GM08714 (cell line): ENCODE measurements around the gene CYGB.

ENCODE experiments used
- H3K4me3 ChIP-seq: fragments of 200-500 bp; sonication (Bioruptor generic); 2 replicates; pipeline ENCODE4 v1.5.1; 2014; ENCODE audit warnings: mild to moderate bottlenecking, low read length, inconsistent platforms
- ZNF274 ChIP-seq: IDR thresholded peaks from 2 replicates; pipeline ENCODE4 v1.6.1; 2012; ENCODE audit warnings: mild to moderate bottlenecking, low read depth, low read length

Gene CYGB

DNA sequence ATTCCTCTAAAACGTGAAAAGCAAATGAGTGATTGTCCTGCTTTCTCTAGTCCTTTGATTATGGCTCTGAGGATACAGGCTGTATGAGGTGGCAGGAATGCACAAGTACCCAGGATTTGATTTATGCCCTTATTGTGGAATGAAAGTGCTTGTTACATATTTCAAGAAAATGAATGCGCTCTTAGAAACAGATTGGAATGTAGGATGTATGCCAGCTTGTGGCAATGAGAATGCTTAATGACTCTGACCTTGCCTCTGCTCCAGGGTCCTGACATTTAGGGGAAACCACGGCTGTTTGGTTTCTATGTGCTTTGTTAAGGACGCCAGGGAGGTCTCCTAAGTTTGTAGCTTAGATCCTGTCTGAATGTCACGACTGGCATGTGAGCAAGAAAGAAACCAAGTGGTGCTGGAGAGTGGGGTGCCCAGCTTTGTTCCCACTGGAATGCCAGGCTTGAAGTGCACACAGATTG, 24.3 kb upstream of the CYGB start:
- no peak for TF ChIP-seq ZNF274
- no peak overlapping the region for H3K4me3 ChIP-seq

GRCh38 chr17:76561332-76561731, 23.8 kb upstream of the CYGB start:
- no peak overlapping the region for H3K4me3 ChIP-seq
- no peak for TF ChIP-seq ZNF274

GRCh38 chr17:76560877-76561221, 23.3 kb upstream of the CYGB start:
- H3K4me3 ChIP-seq = no peak overlapping the region
- TF ChIP-seq ZNF274 = no peak

GRCh38 chr17:76560036-76560876, 22.7 kb upstream of the CYGB start:
- H3K4me3 ChIP-seq = peak overlapping the region; percentile 42
- TF ChIP-seq ZNF274 = no peak

GRCh38 chr17:76559460-76559859, 22.0 kb upstream of the CYGB start:
- H3K4me3 ChIP-seq = peak overlapping the region; percentile 97

GRCh38 chr17:76558198-76559095, 20.9 kb upstream of the CYGB start:
- no peak for TF ChIP-seq ZNF274
- H3K4me3 ChIP-seq = peak overlapping the region; percentile 97

- no peak for TF ChIP-seq ZNF274
- peak overlapping the region; percentile 97 for H3K4me3 ChIP-seq
These were observed 20.1 kb upstream of the CYGB start for GRCh38 chr17:76557368-76558197.

GRCh38 chr17:76556765-76557367, 19.4 kb upstream of the CYGB start:
- H3K4me3 ChIP-seq = peak overlapping the region; percentile 97
- no peak for TF ChIP-seq ZNF274

DNA sequence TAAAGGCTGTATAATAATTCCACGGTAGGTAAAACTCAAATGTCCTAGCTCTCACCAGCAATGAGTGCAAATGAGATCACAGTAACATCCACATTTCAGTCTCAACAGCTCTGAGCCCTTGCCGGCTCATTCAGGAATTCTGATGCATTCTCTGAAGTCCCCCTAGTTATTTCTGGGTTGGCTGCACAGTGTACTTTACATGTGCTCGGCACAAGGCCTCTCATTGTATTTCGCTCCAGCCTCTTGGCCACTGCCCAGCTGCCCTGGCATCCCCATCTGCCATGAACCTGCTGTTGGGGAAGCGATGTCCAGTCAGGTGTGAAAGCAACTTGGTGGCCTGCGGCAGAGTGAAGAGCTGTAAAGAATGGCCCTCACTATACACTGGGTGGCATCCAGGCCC, 16.6 kb upstream of the CYGB start:
- no peak overlapping the region for H3K4me3 ChIP-seq
- no peak for TF ChIP-seq ZNF274

- TF ChIP-seq ZNF274 = no peak
- no peak overlapping the region for H3K4me3 ChIP-seq
These were observed 15.8 kb upstream of the CYGB start for GRCh38 chr17:76553178-76553908.

GRCh38 chr17:76551685-76552084, 14.2 kb upstream of the CYGB start:
- no peak overlapping the region for H3K4me3 ChIP-seq
- TF ChIP-seq ZNF274 = no peak

DNA sequence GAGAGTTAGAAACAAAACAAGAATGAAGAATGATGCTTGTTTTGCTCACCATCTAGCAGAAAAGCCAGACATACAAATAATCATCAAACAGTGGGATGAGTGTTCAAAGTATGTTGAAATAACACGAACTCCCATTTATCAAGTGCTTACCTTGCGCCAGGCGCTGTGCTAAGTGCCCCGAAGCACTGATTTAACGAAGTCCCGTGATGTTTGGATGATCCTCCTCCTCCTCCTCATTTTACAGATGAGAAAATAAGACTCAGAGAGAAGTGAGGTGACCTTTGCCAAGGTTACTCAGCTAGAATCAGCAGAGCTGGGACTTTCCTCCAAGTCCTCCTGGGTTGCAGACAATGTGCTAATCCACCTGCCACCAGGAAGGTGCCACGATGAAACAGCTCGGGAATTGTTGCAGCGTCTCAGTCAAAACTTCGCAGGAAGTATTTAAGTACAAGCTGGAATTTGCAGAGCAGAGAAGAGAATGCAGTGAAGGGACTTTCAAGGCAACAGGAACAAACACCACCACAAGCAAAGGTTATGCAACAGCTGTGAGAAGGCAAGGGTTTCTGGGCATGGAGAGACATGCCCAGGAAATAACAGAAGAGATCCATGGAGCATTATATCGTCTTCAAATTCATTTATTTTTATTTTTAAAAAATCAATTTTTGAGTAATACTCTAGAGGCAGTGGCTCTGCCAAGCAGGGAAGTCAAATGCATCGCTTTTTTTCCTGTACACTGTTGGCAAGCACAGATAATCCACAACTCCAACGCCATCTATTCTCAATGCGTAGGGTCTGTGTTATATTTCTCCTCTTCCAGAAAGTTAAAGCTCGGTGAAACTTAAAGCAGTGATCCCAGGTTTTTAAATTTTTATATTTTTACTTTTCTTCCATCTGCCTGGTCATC, 13.5 kb upstream of the CYGB start:
- TF ChIP-seq ZNF274 = no peak

DNA sequence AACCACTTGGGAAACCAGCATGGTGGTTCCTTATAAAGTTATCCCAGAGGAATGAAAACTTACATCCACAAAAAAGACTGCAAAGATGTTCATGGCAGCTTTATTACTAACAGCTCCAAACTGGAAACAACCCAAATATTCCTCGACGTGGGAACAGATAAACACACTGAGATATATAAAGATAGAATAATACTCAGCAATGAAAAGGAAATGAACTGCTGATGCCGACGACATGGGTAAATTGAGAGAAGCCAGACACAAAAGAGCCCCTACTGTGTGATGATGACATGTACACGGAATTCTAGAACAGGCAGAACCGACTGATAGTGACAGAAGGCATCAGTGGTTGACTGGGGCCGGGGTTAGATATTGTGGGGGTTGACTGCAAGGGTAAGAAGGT, 12.0 kb upstream of the CYGB start:
- no peak for TF ChIP-seq ZNF274
- no peak overlapping the region for H3K4me3 ChIP-seq

More for the DNA sequence above, 13.5 kb upstream of the CYGB start:
- peak overlapping the region; percentile 3; the same call in 1 of the 2 replicates for H3K4me3 ChIP-seq
